Measurements from ENCODE around the gene CFI.

DNA sequence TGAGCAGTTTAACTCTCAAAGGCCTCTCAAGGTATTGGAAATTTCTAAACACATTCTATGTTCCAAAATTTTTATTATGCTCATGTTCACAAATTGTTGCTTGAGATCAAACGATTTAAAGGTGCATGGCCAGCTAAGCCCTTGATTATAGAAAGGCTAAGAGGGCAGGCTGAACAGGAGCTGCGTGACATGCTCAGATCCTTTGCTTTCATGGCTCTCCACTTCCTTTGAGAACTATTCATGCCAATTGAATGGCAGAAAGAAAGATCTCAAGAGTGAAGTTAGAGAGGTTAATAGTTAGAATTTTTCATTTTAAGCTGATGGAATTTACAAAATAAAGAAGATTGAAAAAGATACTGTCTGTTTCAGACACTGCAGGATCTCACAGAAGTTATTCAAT lies 46.7 kb upstream of the CFI start:
- no peak for TF ChIP-seq GATA3 (IDR thresholded peaks at IDR 0.05; ENCODE audit: low read depth, low read length)
- TF ChIP-seq GATA2 (IDR thresholded peaks at IDR 0.05; ENCODE audit: low read depth, low read length) = no peak

Measured in SH-SY5Y (cell line).